GM12878 (cell line): ENCODE measurements around the gene KIAA0825. TPM values are rescaled to one million over a fixed set of nuclear protein-coding genes. Genes with fewer than 3 reads are reported as not detected.

Experiments
- ATAC-seq: fragments of 200-7000 bp; cut with Tn5 transposase; 3 replicates; pipeline ENCODE4 v1.9.1; 2020; ENCODE audit warnings: mild to moderate bottlenecking, moderate library complexity
- BruUV-seq: library from RNA; stranded (reverse); fragments of 400-500 nt; replicated peaks from 2 replicates; lab custom pipeline; 2021; lab: Mats Ljungman, UMichigan
- CTCF ChIA-PET: fragments of 300-600 bp; sonication (Branson Sonifier 250); formaldehyde crosslinking; extraction: SDS; loops from one replicate; lab custom pipeline; 2021; ENCODE audit warnings: inconsistent platforms; lab: Yijun Ruan, JAX
- POLR2A ChIA-PET: fragments of 350-600 bp; formaldehyde crosslinking; extraction: SDS; loops from one replicate; lab custom pipeline; 2021; ENCODE audit warnings: inconsistent platforms; lab: Charles Lee
- RAD21 ChIA-PET: fragments of 300-600 bp; sonication (Branson Sonifier 250); formaldehyde crosslinking; loops from one replicate; lab custom pipeline; 2023; ENCODE audit warnings: antibody characterized with exemption; ENCODE audit not compliant: unreplicated experiment; lab: Charles Lee
- SMC1A ChIA-PET: fragments of 300-600 bp; sonication (Branson Sonifier 250); formaldehyde crosslinking; loops from one replicate; lab custom pipeline; 2023; ENCODE audit not compliant: unreplicated experiment, uncharacterized antibody; lab: Charles Lee
- DNase-seq: peaks from one replicate; pipeline ENCODE4 v3.0.0-alpha.2; 2011; ENCODE audit warnings: low read depth, low spot score
- FAIRE-seq: peaks from 3 replicates; lab custom pipeline; 2011; peaks lifted over from hg19 to GRCh38; lab: Jason Lieb, UNC
- H2AFZ ChIP-seq: 2 replicates; pipeline ENCODE4 v1.6.0; 2011; ENCODE audit warnings: low read depth, low read length, control low read depth; ENCODE audit not compliant: control insufficient read depth
- H3K27ac ChIP-seq: 2 replicates; pipeline ENCODE4 v1.5.1; 2011; ENCODE audit warnings: control low read depth; ENCODE audit not compliant: control insufficient read depth, insufficient read depth
- H3K27me3 ChIP-seq, 2 experiments: replicated peaks in 1 of 2; 2 replicates each; pipeline versions ENCODE4 v1.6.0 to v1.6.1; 2011; ENCODE audit warnings: low read length in 1 of 2; ENCODE audit not compliant: control insufficient read depth in 2 of 2, insufficient read depth in 2 of 2
- H3K36me3 ChIP-seq, 2 experiments: 2 replicates each; pipeline ENCODE4 v1.5.1; 2011; ENCODE audit warnings: low read length in 1 of 2; ENCODE audit not compliant: control insufficient read depth in 2 of 2, insufficient read depth in 2 of 2
- H3K4me1 ChIP-seq: 2 replicates; pipeline ENCODE4 v1.6.1; 2011; ENCODE audit warnings: mild to moderate bottlenecking, low read length, moderate library complexity, mixed read lengths; ENCODE audit not compliant: control insufficient read depth, insufficient read depth
- H3K4me2 ChIP-seq: 2 replicates; pipeline ENCODE4 v1.6.0; 2011; ENCODE audit warnings: control low read depth; ENCODE audit not compliant: control insufficient read depth, insufficient read depth
- H3K4me3 ChIP-seq: fragments of 200-600 bp; sonication (generic); 2 replicates; pipeline ENCODE4 v1.5.1; 2016
- H3K79me2 ChIP-seq: 2 replicates; pipeline ENCODE4 v1.6.0; 2011; ENCODE audit warnings: low read length; ENCODE audit not compliant: control insufficient read depth, insufficient read depth
- H3K9ac ChIP-seq: 2 replicates; pipeline ENCODE4 v1.8.0; 2011; ENCODE audit warnings: low read length, control low read depth, mixed read lengths; ENCODE audit not compliant: control insufficient read depth, insufficient read depth
- H3K9me3 ChIP-seq: replicated peaks from 3 replicates; pipeline ENCODE4 v1.5.1; 2011; ENCODE audit warnings: mild to moderate bottlenecking, low read length; ENCODE audit not compliant: control insufficient read depth, insufficient read depth
- H4K20me1 ChIP-seq: 2 replicates; pipeline ENCODE4 v1.6.0; 2011; ENCODE audit not compliant: control insufficient read depth, insufficient read depth
- NFYA ChIP-seq: IDR thresholded peaks from 2 replicates; pipeline ENCODE4 v1.6.1; 2011; ENCODE audit warnings: low read depth, mild to moderate bottlenecking, low read length, improper control_type of control experiment, borderline replicate concordance
- PML ChIP-seq: IDR thresholded peaks from 2 replicates; pipeline ENCODE4 v1.6.1; 2012; ENCODE audit warnings: low read length, inconsistent platforms
- RAD21 ChIP-seq: IDR thresholded peaks from 2 replicates; pipeline ENCODE4 v1.6.1; 2011; ENCODE audit warnings: mild to moderate bottlenecking, low read depth, low read length, moderate library complexity; ENCODE audit not compliant: insufficient read depth
- SMC3 ChIP-seq: IDR thresholded peaks from 2 replicates; pipeline ENCODE4 v1.6.1; 2011; ENCODE audit warnings: low read length, improper control_type of control experiment, borderline replicate concordance
- WGBS: methylation state at CpG from one replicate; pipeline ENCODE4 v1.1.6; 2016; ENCODE audit warnings: low lambda C conversion rate; ENCODE audit not compliant: insufficient replicate concordance, insufficient coverage; ENCODE audit errors: missing lambda C conversion rate; 5-methylcytosine and 5-hydroxymethylcytosine counted together
- in situ Hi-C: fragments of 300-500 bp; cut with MboI; formaldehyde crosslinking; loops from 9 replicates; pipeline ENCODE4 v1.14.3; 2018; ENCODE audit warnings: mixed read lengths
- intact Hi-C: fragments of 100-400 bp; cut with micrococcal nuclease; formaldehyde crosslinking; loops from one replicate; pipeline ENCODE4 v1.14.2; 2022; ENCODE audit not compliant: unreplicated experiment
- polyA plus RNA-seq, 11 experiments: library from polyadenylated mRNA; depleted of rRNA in 4 of 11; unstranded in 6 of 11; stranded (reverse) in 5 of 11; fragments of >200 nt; fragmentation: Nextera tagmentation in 4 of 11; fragmentation: Illumina TruSeq in 1 of 11; extraction: Ambion mirVana in 4 of 11; extraction: Trizol in 1 of 11; gene quantifications; 1 replicate in 1 of 11; 2 replicates in 10 of 11; pipeline versions ENCODE4 v1.2.1 to v1.2.3, GENCODE V29; 2011 to 2016; ENCODE audit warnings: inconsistent platforms in 2 of 11, missing spikeins in 2 of 11, low read depth in 1 of 11
- total RNA-seq, 4 experiments: library from RNA; depleted of rRNA in 3 of 4; stranded (reverse); fragments of >200 nt in 3 of 4; fragmentation: Illumina TruSeq in 1 of 4; extraction: Trizol in 1 of 4; gene quantifications; 2 replicates each; pipeline versions ENCODE4 v1.2.1 to v1.2.3, GENCODE V29; 2013 to 2021
- TF ChIP-seq, protein P1 (sequence below), 3 experiments: IDR thresholded peaks in 2 of 3; conservative IDR thresholded peaks in 1 of 3; 2 replicates each; pipeline ENCODE4 v1.5.1; 2011; ENCODE audit warnings: low read depth in 3 of 3, low read length in 3 of 3, mild to moderate bottlenecking in 3 of 3, control low read depth in 2 of 3, moderate library complexity in 2 of 3, inconsistent platforms in 1 of 3, mixed read lengths in 1 of 3; ENCODE audit not compliant: control insufficient read depth in 2 of 3, insufficient read depth in 1 of 3; ENCODE audit errors: extremely low read depth in 1 of 3

KIAA0825 gene
- total and polyA plus RNA-seq, 10 of the 15 experiments (the other 5 are each of a cell fraction or from before 2014, with no cell fraction given) = 0.55 to 1.9 (median 1.5) TPM

DNA sequence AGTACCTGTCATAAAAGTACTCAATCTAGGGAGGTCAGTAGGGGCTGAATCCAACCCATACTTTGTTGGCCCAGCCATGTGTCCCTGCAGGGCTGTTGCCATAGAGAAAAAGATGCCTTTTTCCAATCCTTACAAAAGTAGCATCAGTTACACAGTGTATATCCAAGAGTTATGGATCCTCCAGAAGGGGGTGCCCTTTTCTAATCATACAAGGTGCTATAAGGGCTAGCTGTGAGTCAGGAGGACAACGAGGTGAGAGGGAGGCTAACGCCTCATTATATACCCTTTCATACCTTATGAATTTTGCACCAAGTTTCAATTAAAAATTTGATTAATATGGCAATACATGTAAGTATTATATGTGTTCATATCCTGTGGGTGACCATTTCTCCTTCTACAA lies 4.8 kb downstream of the KIAA0825 start:
- Histone ChIP-seq H2AFZ (no peak overlapping the region), H3K27me3 (no peaks in the 10 kb centered on the region), H3K4me1 (peaks cover 3% of the 10 kb centered on the region), H3K9me3 (no peaks in the 10 kb centered on the region; the same call in 2 of the 3 replicates), H3K4me3 (no peak overlapping the region), H3K79me2 (peaks cover 4% of the 10 kb centered on the region), H4K20me1 (no peaks in the 10 kb centered on the region), H3K9ac (no peak overlapping the region), H3K36me3 (no peaks in the 10 kb centered on the region), H3K27ac (no peak overlapping the region), H3K4me2 (no peak overlapping the region)
- ATAC-seq (peak; percentile 32), DNase-seq (no peak), FAIRE-seq (no peak)
- TF ChIP-seq NFYA (no peak), PML (no peak), RAD21 (peak; percentile 44), SMC3 (peak; percentile 39; the same call in 1 of the 2 replicates)
- TF ChIP-seq, protein P1, sequence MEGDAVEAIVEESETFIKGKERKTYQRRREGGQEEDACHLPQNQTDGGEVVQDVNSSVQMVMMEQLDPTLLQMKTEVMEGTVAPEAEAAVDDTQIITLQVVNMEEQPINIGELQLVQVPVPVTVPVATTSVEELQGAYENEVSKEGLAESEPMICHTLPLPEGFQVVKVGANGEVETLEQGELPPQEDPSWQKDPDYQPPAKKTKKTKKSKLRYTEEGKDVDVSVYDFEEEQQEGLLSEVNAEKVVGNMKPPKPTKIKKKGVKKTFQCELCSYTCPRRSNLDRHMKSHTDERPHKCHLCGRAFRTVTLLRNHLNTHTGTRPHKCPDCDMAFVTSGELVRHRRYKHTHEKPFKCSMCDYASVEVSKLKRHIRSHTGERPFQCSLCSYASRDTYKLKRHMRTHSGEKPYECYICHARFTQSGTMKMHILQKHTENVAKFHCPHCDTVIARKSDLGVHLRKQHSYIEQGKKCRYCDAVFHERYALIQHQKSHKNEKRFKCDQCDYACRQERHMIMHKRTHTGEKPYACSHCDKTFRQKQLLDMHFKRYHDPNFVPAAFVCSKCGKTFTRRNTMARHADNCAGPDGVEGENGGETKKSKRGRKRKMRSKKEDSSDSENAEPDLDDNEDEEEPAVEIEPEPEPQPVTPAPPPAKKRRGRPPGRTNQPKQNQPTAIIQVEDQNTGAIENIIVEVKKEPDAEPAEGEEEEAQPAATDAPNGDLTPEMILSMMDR (IDR thresholded peaks at IDR 0.05 in 2 of 3, conservative IDR thresholded peaks at IDR 0.05 in 1 of 3; ENCODE audit: control insufficient read depth in 2 of 3, extremely low read depth in 1 of 3, insufficient read depth in 1 of 3, low read depth in 3 of 3, low read length in 3 of 3) = peak; percentile 27 to 32 (median 31); a peak in 4 of 6 replicates
- in situ Hi-C loops = loop anchor here (10.0 kb wide), 1 partner anchor 461 kb away; no protein-coding TSS in a partner anchor
- intact Hi-C loops = loop anchor here (2.0 kb wide), 1 partner anchor 125 kb away; no protein-coding TSS in a partner anchor
- 93% methylated on average over 2 of the region's 2 CpGs for WGBS
- ChIA-PET SMC1A (interaction anchor here (0.6 to 1.6 kb wide), 7 partner anchors 8 to 294 kb away, joined by 3 to 7 read pairs (median 4); no protein-coding TSS in a partner anchor), POLR2A (no interaction called here), RAD21 (interaction anchor here (1.0 kb wide), 1 partner anchor 124 kb away, joined by 3 read pairs; no protein-coding TSS in a partner anchor), CTCF (interaction anchor here (1.0 to 3.9 kb wide), 6 partner anchors 39 to 172 kb away, joined by 3 to 29 read pairs (median 4); no protein-coding TSS in a partner anchor)
- BruUV-seq = no TSS peak
